HCT116 (cell line): ENCODE data around the gene MRPL44. TPM values are rescaled to one million over a fixed set of nuclear protein-coding genes. Genes with fewer than 3 reads are reported as not detected.
"Not testable (repeated sequence)": the region's sequence is repeated elsewhere in the genome, so short reads cannot be mapped to it uniquely, and the experiment has no call there.

Source experiments
- ATAC-seq: fragments of 200-7000 bp; cut with Tn5 transposase; 2 replicates; pipeline ENCODE4 v1.9.1; 2020; ENCODE audit warnings: mild to moderate bottlenecking, moderate library complexity
- BruUV-seq: library from RNA; stranded (reverse); fragments of 400-500 nt; replicated peaks from 2 replicates; lab custom pipeline; 2021; lab: Mats Ljungman, UMichigan
- CTCF ChIA-PET: fragments of 300-600 bp; sonication (Branson Sonifier 250); formaldehyde crosslinking; loops from one replicate; lab custom pipeline; 2021; ENCODE audit warnings: antibody characterized with exemption; lab: Charles Lee
- POLR2A ChIA-PET: fragments of 300-600, 350-600 bp; sonication (Branson Sonifier 250); formaldehyde crosslinking; loops from one replicate; lab custom pipeline; 2021; ENCODE audit warnings: antibody characterized with exemption; lab: Charles Lee
- RAD21 ChIA-PET, 2 experiments: fragments of 300-600 bp; sonication (Branson Sonifier 250); formaldehyde crosslinking; loops; one replicate each; lab custom pipeline; 2023; ENCODE audit warnings: low total read pairs in 2 of 2; ENCODE audit not compliant: uncharacterized antibody in 2 of 2, unreplicated experiment in 2 of 2, low non-redundant PET in 1 of 2; lab: Charles Lee
- DNase-seq: peaks from one replicate; pipeline ENCODE4 v3.0.0-alpha.2; 2010; ENCODE audit warnings: low read depth, low spot score
- H2AFZ ChIP-seq: fragments of 200-600 bp; shearing (Covaris generic), sonication (generic); 2 replicates; pipeline ENCODE4 v1.6.1; 2017; ENCODE audit warnings: low read depth, mixed run types, mixed read lengths, antibody characterized with exemption, low read length; ENCODE audit not compliant: poor library complexity, severe bottlenecking
- H3K27ac ChIP-seq: 2 replicates; pipeline ENCODE4 v1.5.1; 2012; ENCODE audit warnings: low read depth, low read length
- H3K27me3 ChIP-seq: fragments of 200-600 bp; sonication (generic); 2 replicates; pipeline ENCODE4 v1.6.1; 2016; ENCODE audit warnings: mixed run types, low read length, mixed read lengths; ENCODE audit not compliant: insufficient read depth
- H3K36me3 ChIP-seq, 2 experiments: fragments of 200-500 bp in 1 of 2; fragments of 200-600 bp in 1 of 2; sonication (Bioruptor generic) in 1 of 2; sonication (generic) in 1 of 2; 2 replicates each; pipeline versions ENCODE4 v1.5.1 to v1.6.1; 2014 to 2016; ENCODE audit warnings: low read length in 2 of 2, inconsistent platforms in 1 of 2, mixed read lengths in 1 of 2, mixed run types in 1 of 2; ENCODE audit not compliant: insufficient read depth in 2 of 2, control insufficient read depth in 1 of 2
- H3K4me1 ChIP-seq, 2 experiments: fragments of 200-600 bp in 1 of 2; sonication (generic) in 1 of 2; 2 replicates each; pipeline versions ENCODE4 v1.5.1 to v1.6.1; 2012 to 2017; ENCODE audit warnings: low read length in 2 of 2, inconsistent platforms in 1 of 2, mild to moderate bottlenecking in 1 of 2, mixed read lengths in 1 of 2, mixed run types in 1 of 2, moderate library complexity in 1 of 2; ENCODE audit not compliant: insufficient read depth in 2 of 2, control insufficient read depth in 1 of 2
- H3K4me2 ChIP-seq: fragments of 200-600 bp; sonication (generic); 2 replicates; pipeline ENCODE4 v1.6.1; 2017; ENCODE audit warnings: mixed run types, low read length, mixed read lengths
- H3K4me3 ChIP-seq, 2 experiments: fragments of 200-600 bp in 1 of 2; sonication (generic) in 1 of 2; replicated peaks in 1 of 2; 2 replicates each; pipeline ENCODE4 v1.5.1; 2011 to 2016; ENCODE audit warnings: low read length in 2 of 2, control low read depth in 1 of 2, low read depth in 1 of 2, mild to moderate bottlenecking in 1 of 2, mixed read lengths in 1 of 2, mixed run types in 1 of 2
- H3K79me2 ChIP-seq: fragments of 200-600 bp; sonication (generic); 2 replicates; pipeline ENCODE4 v1.6.1; 2017; ENCODE audit warnings: mild to moderate bottlenecking, mixed run types, low read length, moderate library complexity, mixed read lengths; ENCODE audit not compliant: insufficient read depth
- H3K9ac ChIP-seq: fragments of 200-600 bp; sonication (generic); 2 replicates; pipeline ENCODE4 v1.6.1; 2016; ENCODE audit warnings: low read length, mixed read lengths
- H3K9me2 ChIP-seq: fragments of 200-600 bp; sonication (generic), shearing (Covaris generic); 2 replicates; pipeline ENCODE4 v1.6.1; 2017; ENCODE audit warnings: mixed run types, mild to moderate bottlenecking, moderate library complexity; ENCODE audit not compliant: insufficient read depth
- H3K9me3 ChIP-seq, 2 experiments: fragments of 200-500 bp in 1 of 2; fragments of 200-600 bp in 1 of 2; sonication (Bioruptor generic) in 1 of 2; sonication (generic) in 1 of 2; 2 replicates each; pipeline ENCODE4 v1.6.1; 2014 to 2017; ENCODE audit warnings: low read length in 2 of 2, mixed read lengths in 2 of 2, inconsistent platforms in 1 of 2, low read depth in 1 of 2, mild to moderate bottlenecking in 1 of 2, mixed run types in 1 of 2, moderate library complexity in 1 of 2; ENCODE audit not compliant: control insufficient read depth in 1 of 2, insufficient read depth in 1 of 2
- H4K20me1 ChIP-seq: fragments of 200-600 bp; sonication (generic), shearing (Covaris generic); 2 replicates; pipeline ENCODE4 v1.6.1; 2017; ENCODE audit warnings: mixed run types, mild to moderate bottlenecking, moderate library complexity; ENCODE audit not compliant: insufficient read depth
- ATF3 ChIP-seq: IDR thresholded peaks from 2 replicates; pipeline ENCODE4 v1.6.1; 2012
- CBX3 ChIP-seq: IDR thresholded peaks from 2 replicates; pipeline ENCODE4 v1.6.1; 2012; ENCODE audit warnings: low read depth
- CEBPB ChIP-seq: IDR thresholded peaks from 2 replicates; pipeline ENCODE4 v1.6.1; 2012; ENCODE audit warnings: low read depth
- CTCF ChIP-seq, 3 experiments: fragments of 200-600 bp in 1 of 3; sonication (generic) in 1 of 3; IDR thresholded peaks in 2 of 3; conservative IDR thresholded peaks in 1 of 3; 2 replicates each; pipeline ENCODE4 v1.5.1; 2012 to 2017; ENCODE audit warnings: low read depth in 2 of 3, low read length in 2 of 3, antibody characterized with exemption in 1 of 3, borderline replicate concordance in 1 of 3, control low read depth in 1 of 3, mild to moderate bottlenecking in 1 of 3, mixed read lengths in 1 of 3, mixed run types in 1 of 3, moderate library complexity in 1 of 3; ENCODE audit not compliant: insufficient read depth in 1 of 3
- EGR1 ChIP-seq: IDR thresholded peaks from 2 replicates; pipeline ENCODE4 v1.6.1; 2012; ENCODE audit warnings: low read depth
- ELF1 ChIP-seq: IDR thresholded peaks from 2 replicates; pipeline ENCODE4 v1.6.1; 2012; ENCODE audit warnings: low read depth, borderline replicate concordance
- EZH2 ChIP-seq: fragments of 200-600 bp; sonication (generic); IDR thresholded peaks from 2 replicates; pipeline ENCODE4 v1.6.1; 2017; ENCODE audit warnings: antibody characterized with exemption, mixed run types
- FOSL1 ChIP-seq: IDR thresholded peaks from 2 replicates; pipeline ENCODE4 v1.6.1; 2012; ENCODE audit warnings: low read depth
- JUND ChIP-seq: IDR thresholded peaks from 2 replicates; pipeline ENCODE4 v1.6.1; 2012
- MAX ChIP-seq: IDR thresholded peaks from 2 replicates; pipeline ENCODE4 v1.6.1; 2012
- POLR2A ChIP-seq: IDR thresholded peaks from 2 replicates; pipeline ENCODE4 v1.7.0; 2011; ENCODE audit warnings: borderline replicate concordance; ENCODE audit not compliant: insufficient read depth, insufficient read length; ENCODE audit errors: extremely low read depth
- SIN3A ChIP-seq: IDR thresholded peaks from 2 replicates; pipeline ENCODE4 v1.6.1; 2012; ENCODE audit warnings: low read depth
- SP1 ChIP-seq: IDR thresholded peaks from 2 replicates; pipeline ENCODE4 v1.6.1; 2012; ENCODE audit warnings: low read depth
- SRF ChIP-seq: IDR thresholded peaks from 2 replicates; pipeline ENCODE4 v1.6.1; 2012; ENCODE audit warnings: low read depth
- TCF7L2 ChIP-seq: IDR thresholded peaks from 2 replicates; pipeline ENCODE4 v1.7.0; 2011; ENCODE audit warnings: borderline replicate concordance, inconsistent platforms; ENCODE audit not compliant: insufficient read depth, insufficient read length; ENCODE audit errors: extremely low read depth
- intact Hi-C: fragments of 100-400 bp; cut with micrococcal nuclease; formaldehyde crosslinking; loops from 2 replicates; pipeline ENCODE4 v1.10.0; 2022
- total RNA-seq: library from RNA; stranded (reverse); gene quantifications from one replicate; pipeline ENCODE4 v1.2.1, GENCODE V29; 2021; ENCODE audit not compliant: unreplicated experiment

MRPL44 gene
- total RNA-seq, 1 experiment from 2014 or later, result 45.8 TPM

- no peak overlapping the region for H3K4me2 ChIP-seq
- no peaks in the 10 kb centered on the region for H3K9me3 ChIP-seq
- no TSS peak for BruUV-seq
- no peak overlapping the region for H3K9ac ChIP-seq
- H4K20me1 ChIP-seq, result no peaks in the 10 kb centered on the region
- CTCF ChIA-PET, result no interaction called here
- H2AFZ ChIP-seq, result no peak overlapping the region
- H3K9me2 ChIP-seq, result no peaks in the 10 kb centered on the region
- intact Hi-C loops, result loop anchor here (10.0 kb wide), 1 partner anchor 145 kb away; no protein-coding TSS in a partner anchor
- ATAC-seq, result no peak
- no peaks in the 10 kb centered on the region; a peak in 1 of 4 replicates for H3K36me3 ChIP-seq
- no peaks in the 10 kb centered on the region for H3K4me1 ChIP-seq
- no peaks in the 10 kb centered on the region for H3K27me3 ChIP-seq
- no peak for DNase-seq
- TF ChIP-seq TCF7L2 (no peak), JUND (no peak), POLR2A (no peak), CEBPB (no peak), CTCF (IDR thresholded peaks at IDR 0.05 in 2 of 3, conservative IDR thresholded peaks at IDR 0.05 in 1 of 3; ENCODE audit: borderline replicate concordance in 1 of 3, insufficient read depth in 1 of 3, low read depth in 2 of 3, low read length in 2 of 3) (no peak), FOSL1 (no peak), ATF3 (no peak), ELF1 (no peak), SRF (no peak), SIN3A (no peak), EZH2 (no peak), SP1 (no peak), MAX (no peak), CBX3 (no peak), EGR1 (no peak)
- RAD21 ChIA-PET, result no interaction called here
- no peak overlapping the region for H3K27ac ChIP-seq
- H3K79me2 ChIP-seq, result no peaks in the 10 kb centered on the region
- no peak overlapping the region for H3K4me3 ChIP-seq
- POLR2A ChIA-PET, result no interaction called here
Measured at GRCh38 chr2:223999862-224000261, 42.6 kb downstream of the MRPL44 start.

GRCh38 chr2:224000662-224001061 lies 43.4 kb downstream of the MRPL44 start:
- H3K27ac ChIP-seq, H3K4me2 ChIP-seq, intact Hi-C loops, H4K20me1 ChIP-seq, H3K9ac ChIP-seq, H3K9me2 ChIP-seq, POLR2A ChIA-PET, RAD21 ChIA-PET, H3K27me3 ChIP-seq, H3K4me1 ChIP-seq, H3K36me3 ChIP-seq, H3K4me3 ChIP-seq, H2AFZ ChIP-seq, BruUV-seq, CTCF ChIA-PET, DNase-seq, H3K9me3 ChIP-seq, H3K79me2 ChIP-seq, ATAC-seq: not testable (repeated sequence)
